Skeletal muscle tissue (tissue), 4 donors: Measurements from ENCODE around the gene ACP7. TPM values are rescaled to one million over a fixed set of nuclear protein-coding genes. Genes with fewer than 3 reads are reported as not detected.

Experiments
- H3K27ac ChIP-seq: one replicate; pipeline ENCODE4 v1.7.0; 2013; ENCODE audit warnings: mild to moderate bottlenecking, low read depth, low read length, inconsistent platforms
- H3K27me3 ChIP-seq, 3 donors: one replicate each; pipeline ENCODE4 v1.7.0; 2013; ENCODE audit warnings: low read length in 3 of 3; ENCODE audit not compliant: control insufficient read depth in 3 of 3, insufficient read depth in 3 of 3
- H3K36me3 ChIP-seq, 3 donors: one replicate each; pipeline ENCODE4 v1.7.0; 2013; ENCODE audit warnings: low read length in 3 of 3; ENCODE audit not compliant: control insufficient read depth in 3 of 3, insufficient read depth in 3 of 3
- H3K4me1 ChIP-seq, 3 donors: one replicate each; pipeline ENCODE4 v1.7.0; 2013; ENCODE audit warnings: low read length in 3 of 3, mild to moderate bottlenecking in 3 of 3; ENCODE audit not compliant: control insufficient read depth in 3 of 3, insufficient read depth in 3 of 3
- H3K4me3 ChIP-seq, 3 donors: one replicate each; pipeline ENCODE4 v1.7.0; 2013; ENCODE audit warnings: low read length in 3 of 3
- H3K9ac ChIP-seq, 3 donors: one replicate each; pipeline ENCODE4 v1.7.0; 2013; ENCODE audit warnings: low read length in 3 of 3, mild to moderate bottlenecking in 3 of 3, moderate library complexity in 2 of 3, low read depth in 1 of 3
- H3K9me3 ChIP-seq, 3 donors: one replicate each; pipeline ENCODE4 v1.7.0; 2013; ENCODE audit warnings: low read length in 3 of 3; ENCODE audit not compliant: control insufficient read depth in 3 of 3
- total RNA-seq: library from RNA; depleted of rRNA; stranded (reverse); fragments of >200 nt; gene quantifications from one replicate; pipeline ENCODE4 v1.2.3, GENCODE V29; 2014
- donor health status: Osteomylitis.

Gene ACP7
- total RNA-seq: not detected

DNA sequence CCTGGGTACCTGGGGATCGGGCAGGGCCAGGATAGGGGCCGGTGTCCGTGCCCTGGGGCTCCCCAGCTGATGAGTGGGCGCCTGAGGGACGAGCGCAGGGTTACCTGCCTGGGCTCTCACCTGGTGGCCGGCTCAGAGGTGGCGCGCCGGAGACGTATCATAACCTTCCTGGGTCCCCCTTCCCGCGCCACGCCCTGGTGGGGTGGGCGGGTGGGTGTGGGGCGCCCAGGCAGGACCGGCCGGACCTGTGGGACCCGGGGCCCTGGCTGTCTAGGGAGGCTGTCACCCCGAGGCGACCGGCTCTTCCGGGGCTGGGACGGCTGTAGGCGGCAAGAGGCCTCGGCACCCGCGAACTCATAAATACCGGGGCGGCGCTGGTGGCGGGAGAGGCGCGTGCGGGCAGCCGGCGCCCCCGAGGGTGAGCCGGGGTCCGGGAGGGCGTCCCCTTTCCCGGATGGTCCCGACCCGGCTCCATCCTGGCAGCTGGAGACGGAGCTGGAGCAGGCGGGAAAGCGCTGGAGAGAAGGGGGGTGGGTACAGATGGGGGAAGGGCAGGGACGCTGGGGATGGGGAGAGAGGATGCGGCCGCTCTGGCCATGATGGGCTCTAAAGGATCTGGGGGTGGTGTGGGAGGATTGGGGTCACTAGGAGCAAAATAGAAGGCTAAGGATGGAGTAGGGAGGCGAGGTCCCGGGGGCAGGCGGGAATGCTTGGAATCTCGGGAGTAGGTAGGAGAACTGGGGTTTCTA is at the start of gene ACP7:
TSS of gene ACP7 (plus strand) at position 386 of the 749 bp plus-strand sequence. CDS start 902 bp downstream, outside the sequence.
- H3K27ac ChIP-seq: no peak within 1 kb of the TSS
- no peak within 1 kb of the TSS for H3K9ac ChIP-seq
- H3K9me3 ChIP-seq: no peaks in the 10 kb centered on the region
- peaks cover 0 to 2% (median 0%) of the 10 kb centered on the region in 3 donors for H3K4me1 ChIP-seq
- peaks cover 39 to 50% (median 42%) of the 10 kb centered on the region in 3 donors for H3K27me3 ChIP-seq
- H3K36me3 ChIP-seq: no peaks in the 10 kb centered on the region
- no peak within 1 kb of the TSS for H3K4me3 ChIP-seq

DNA sequence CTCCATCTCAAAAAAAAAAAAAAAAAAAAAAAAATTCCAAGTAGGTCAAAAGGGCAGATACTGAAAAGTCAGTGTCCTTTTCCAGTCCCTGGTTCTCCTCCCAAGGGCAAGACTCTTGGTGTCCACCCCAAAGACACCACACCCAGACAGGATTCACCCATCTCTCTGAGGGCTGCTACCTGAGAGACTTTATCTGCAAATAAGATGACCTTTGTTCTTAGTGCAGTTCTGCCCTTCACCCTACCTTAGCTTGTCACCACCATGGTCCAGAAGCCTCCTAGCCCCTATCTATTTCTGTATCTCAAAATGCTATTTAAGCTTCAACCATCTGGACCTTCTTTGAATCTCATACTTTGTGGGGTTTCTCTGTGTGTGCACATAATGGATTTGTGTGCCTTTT is 47.6 kb upstream of the ACP7 start:
- Histone ChIP-seq H3K4me1 (peaks cover 3 to 10% (median 4%) of the 10 kb centered on the region in 3 donors), H3K27ac (no peak overlapping the region), H3K9ac (no peak overlapping the region), H3K36me3 (no peaks in the 10 kb centered on the region), H3K9me3 (no peaks in the 10 kb centered on the region), H3K27me3 (peaks cover 0 to 11% (median 5%) of the 10 kb centered on the region in 3 donors), H3K4me3 (no peak overlapping the region)

DNA sequence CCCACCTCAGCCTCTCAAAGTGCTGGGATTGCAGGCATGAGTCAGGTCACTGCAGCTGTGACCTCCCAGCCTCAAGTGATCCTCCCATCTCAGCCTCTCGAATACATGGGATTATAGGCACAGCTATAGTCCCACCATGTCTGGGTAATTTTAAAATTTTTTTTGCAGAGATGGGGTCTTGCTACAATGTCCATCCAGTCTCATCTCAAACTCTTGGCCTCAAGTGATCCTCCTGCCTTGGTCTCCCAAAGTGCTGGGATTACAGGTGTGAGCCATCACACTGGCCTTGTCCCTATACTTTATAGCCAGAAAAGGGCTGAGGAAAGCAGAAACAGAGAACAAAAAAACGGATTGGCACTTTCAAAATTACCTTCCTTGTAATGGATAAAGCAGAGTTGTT is 47.0 kb upstream of the ACP7 start:
- peaks cover 0 to 11% (median 5%) of the 10 kb centered on the region in 3 donors for H3K27me3 ChIP-seq
- H3K36me3 ChIP-seq: no peaks in the 10 kb centered on the region
- no peak overlapping the region for H3K4me3 ChIP-seq
- no peak overlapping the region for H3K27ac ChIP-seq
- no peak overlapping the region for H3K9ac ChIP-seq
- H3K4me1 ChIP-seq: peaks cover 0 to 7% (median 0%) of the 10 kb centered on the region in 3 donors
- H3K9me3 ChIP-seq: no peaks in the 10 kb centered on the region

- H3K4me3 ChIP-seq: no peak overlapping the region
- no peak overlapping the region for H3K9ac ChIP-seq
- no peaks in the 10 kb centered on the region for H3K36me3 ChIP-seq
- peaks cover 0 to 8% (median 5%) of the 10 kb centered on the region in 3 donors for H3K27me3 ChIP-seq
- no peaks in the 10 kb centered on the region for H3K9me3 ChIP-seq
- H3K4me1 ChIP-seq: no peaks in the 10 kb centered on the region
- H3K27ac ChIP-seq: no peak overlapping the region
These were observed 46.1 kb upstream of the ACP7 start for GRCh38 chr19:39038098-39038497.

- Histone ChIP-seq H3K36me3 (no peaks in the 10 kb centered on the region), H3K27ac (no peak overlapping the region), H3K4me3 (no peak overlapping the region), H3K9ac (no peak overlapping the region), H3K9me3 (no peaks in the 10 kb centered on the region), H3K27me3 (peaks cover 0 to 3% (median 3%) of the 10 kb centered on the region in 3 donors), H3K4me1 (no peaks in the 10 kb centered on the region)
These were observed 38.7 kb upstream of the ACP7 start for GRCh38 chr19:39045506-39045905.

DNA sequence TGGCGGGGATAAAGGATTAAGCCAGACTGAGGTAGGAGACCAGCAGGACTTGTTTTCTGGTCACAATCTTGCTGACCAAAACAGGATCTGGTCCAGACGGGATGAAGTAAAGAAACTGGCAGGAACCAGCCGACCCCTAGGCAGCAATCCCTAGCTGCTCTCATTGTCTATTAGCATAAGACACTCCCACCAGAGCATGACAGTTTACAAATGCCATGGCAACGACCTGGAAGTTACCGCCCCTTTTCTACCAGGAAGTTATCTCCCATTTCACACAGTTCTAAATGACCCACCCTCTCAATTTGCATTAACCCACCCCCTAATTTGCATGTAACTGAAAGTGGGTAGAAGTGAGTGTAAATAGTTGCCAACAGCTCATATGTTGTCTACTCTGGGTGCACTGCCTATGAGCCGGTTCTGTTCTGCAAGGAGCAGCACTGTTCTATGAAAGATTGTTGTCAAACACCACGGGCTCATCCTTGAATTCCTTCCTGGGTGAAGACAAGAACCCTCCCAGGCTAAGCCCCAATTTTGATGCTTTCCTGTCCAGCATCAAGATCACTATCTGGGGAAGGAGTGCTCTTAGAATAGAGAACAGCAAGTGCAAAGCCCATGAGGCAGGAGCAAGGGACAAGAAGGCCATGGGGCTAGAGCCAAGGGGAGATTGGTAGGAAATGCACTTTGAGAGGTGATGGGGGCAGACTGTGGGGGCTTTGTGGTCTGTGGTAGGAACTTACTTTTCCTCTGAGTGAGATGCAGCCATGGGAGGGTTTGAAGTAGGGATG is 37.9 kb upstream of the ACP7 start:
- Histone ChIP-seq H3K4me1 (no peaks in the 10 kb centered on the region), H3K9me3 (no peaks in the 10 kb centered on the region), H3K36me3 (no peaks in the 10 kb centered on the region), H3K9ac (no peak overlapping the region), H3K27ac (no peak overlapping the region), H3K27me3 (peaks cover 0 to 3% (median 3%) of the 10 kb centered on the region in 3 donors), H3K4me3 (no peak overlapping the region)

DNA sequence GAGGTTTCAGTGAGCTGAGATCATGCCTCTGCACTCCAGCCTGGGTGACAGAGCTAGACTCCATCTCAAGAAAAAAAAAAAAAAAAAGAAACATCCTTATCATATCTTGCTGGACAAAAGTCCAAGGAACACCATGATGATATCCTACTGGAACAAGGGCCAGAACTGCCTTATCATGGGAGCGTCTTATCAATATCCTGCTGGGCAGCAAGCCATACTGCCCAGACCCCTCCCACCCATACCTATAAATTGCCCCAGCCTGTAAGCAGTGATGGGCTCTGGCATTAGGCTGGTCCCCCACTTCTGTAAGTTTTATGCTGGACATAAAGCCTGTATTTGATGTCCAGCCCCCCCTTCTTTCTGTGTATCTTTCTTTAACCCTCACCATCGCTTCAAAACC is 37.1 kb upstream of the ACP7 start:
- no peaks in the 10 kb centered on the region for H3K9me3 ChIP-seq
- no peak overlapping the region for H3K4me3 ChIP-seq
- no peaks in the 10 kb centered on the region for H3K36me3 ChIP-seq
- H3K27ac ChIP-seq: no peak overlapping the region
- no peak overlapping the region for H3K9ac ChIP-seq
- H3K4me1 ChIP-seq: no peaks in the 10 kb centered on the region
- peaks cover 0 to 3% (median 3%) of the 10 kb centered on the region in 3 donors for H3K27me3 ChIP-seq

GRCh38 chr19:39052243-39052746 is 31.9 kb upstream of the ACP7 start:
- Histone ChIP-seq H3K9me3 (peaks cover 0 to 3% (median 3%) of the 10 kb centered on the region in 3 donors), H3K27me3 (peaks cover 0 to 3% (median 0%) of the 10 kb centered on the region in 3 donors), H3K4me3 (no peak overlapping the region), H3K27ac (no peak overlapping the region), H3K36me3 (no peaks in the 10 kb centered on the region), H3K9ac (no peak overlapping the region), H3K4me1 (no peaks in the 10 kb centered on the region)

DNA sequence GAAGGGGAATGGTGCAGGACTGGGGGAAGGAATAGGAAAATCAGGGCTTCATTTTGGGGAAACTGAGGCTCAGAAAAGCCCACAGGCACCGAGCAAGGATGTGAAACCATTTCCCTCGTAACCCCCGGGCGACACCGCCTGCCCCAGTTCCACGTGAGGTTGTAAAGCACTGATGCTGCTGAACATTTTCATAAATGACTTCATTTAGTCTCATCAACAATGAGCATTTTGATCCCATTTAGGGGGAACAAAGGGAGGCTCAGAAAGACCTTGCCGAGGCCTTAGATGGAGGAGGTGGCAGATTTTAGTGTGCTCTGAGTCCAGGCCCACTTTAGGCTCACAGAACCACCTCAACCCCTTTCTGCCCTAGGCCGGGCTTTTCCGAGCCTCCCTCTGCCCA is 31.3 kb upstream of the ACP7 start:
- no peaks in the 10 kb centered on the region for H3K36me3 ChIP-seq
- peaks cover 0 to 4% (median 1%) of the 10 kb centered on the region in 3 donors for H3K27me3 ChIP-seq
- H3K4me3 ChIP-seq: no peak overlapping the region
- H3K4me1 ChIP-seq: no peaks in the 10 kb centered on the region
- peaks cover 0 to 3% (median 3%) of the 10 kb centered on the region in 3 donors for H3K9me3 ChIP-seq
- H3K9ac ChIP-seq: no peak overlapping the region
- H3K27ac ChIP-seq: no peak overlapping the region
